GOT3 (cell line): ENCODE data around the gene NKD1.
"Not testable (repeated sequence)": the region's sequence is repeated elsewhere in the genome, so short reads cannot be mapped to it uniquely, and the experiment has no call there.

Experiments used
- DNase-seq: peaks from one replicate; lab custom pipeline; 2025; ENCODE audit warnings: mixed read lengths; lab: John Stamatoyannopoulos, UW

Gene NKD1

DNA sequence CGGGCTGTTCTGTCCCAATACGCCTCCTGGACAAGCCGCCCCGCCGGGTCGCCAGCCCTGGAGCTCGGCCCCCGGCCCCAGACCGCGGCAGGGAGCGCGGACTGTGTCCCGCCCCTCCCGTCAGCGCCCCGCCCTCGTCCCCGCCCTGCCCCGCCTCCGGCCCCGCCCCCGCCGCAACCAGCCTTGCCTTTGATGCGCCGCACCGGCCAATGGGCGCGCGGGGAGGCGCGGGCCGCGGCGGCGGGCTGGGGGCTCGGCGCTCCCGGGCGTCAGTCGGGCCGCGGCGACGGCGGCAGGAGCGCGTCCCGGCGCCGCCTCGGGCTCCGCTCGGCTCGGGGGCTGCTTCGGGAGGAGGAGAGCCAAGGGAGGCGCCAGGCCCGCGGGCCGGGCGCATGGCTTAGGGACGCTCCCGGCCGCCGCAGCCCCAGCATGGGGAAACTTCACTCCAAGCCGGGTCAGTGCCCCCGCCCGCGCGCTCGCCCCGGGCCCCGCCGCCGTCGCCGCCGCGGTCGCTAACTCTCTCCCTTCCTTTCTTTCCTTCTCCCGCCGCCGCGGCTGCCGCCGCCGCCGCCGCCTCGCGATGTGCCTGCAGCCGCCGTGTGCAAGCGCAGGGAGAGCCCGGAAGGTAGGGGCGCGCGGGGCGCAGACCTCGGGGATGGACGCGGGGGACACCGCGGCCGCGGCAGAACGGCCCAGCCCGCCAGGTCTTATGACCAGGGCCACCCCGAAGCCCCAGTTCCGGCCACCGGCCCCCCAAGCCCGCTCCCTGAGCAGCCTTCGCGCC is at the start of gene NKD1:
NKD1 (plus strand) TSS at position 272 of the 784 bp plus-strand sequence; CDS start at position 430, 158 bp downstream.
- DNase-seq = peak; percentile 29

- DNase-seq = no peak
These were observed 49.6 kb upstream of the NKD1 start for GRCh38 chr16:50498431-50499155.

DNA sequence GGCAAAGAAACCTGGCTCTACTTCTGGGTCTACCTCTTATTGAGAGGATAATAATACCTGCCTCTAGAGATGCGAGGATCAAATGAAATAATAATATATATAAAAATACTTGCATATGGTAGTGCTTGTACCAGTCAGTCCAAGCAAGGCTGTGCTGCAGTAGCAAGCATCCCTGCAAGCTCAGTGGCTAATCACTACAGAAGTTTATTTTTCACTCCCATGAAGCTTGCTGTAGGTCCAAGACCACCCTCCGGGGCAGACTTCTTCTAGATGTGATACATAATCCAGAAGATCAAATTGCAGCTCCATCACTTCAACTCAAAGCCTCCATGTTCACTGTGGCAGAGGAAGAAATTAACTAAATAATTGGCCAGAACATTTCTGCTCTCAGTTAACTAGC is 48.9 kb upstream of the NKD1 start:
- DNase-seq = no peak

DNA sequence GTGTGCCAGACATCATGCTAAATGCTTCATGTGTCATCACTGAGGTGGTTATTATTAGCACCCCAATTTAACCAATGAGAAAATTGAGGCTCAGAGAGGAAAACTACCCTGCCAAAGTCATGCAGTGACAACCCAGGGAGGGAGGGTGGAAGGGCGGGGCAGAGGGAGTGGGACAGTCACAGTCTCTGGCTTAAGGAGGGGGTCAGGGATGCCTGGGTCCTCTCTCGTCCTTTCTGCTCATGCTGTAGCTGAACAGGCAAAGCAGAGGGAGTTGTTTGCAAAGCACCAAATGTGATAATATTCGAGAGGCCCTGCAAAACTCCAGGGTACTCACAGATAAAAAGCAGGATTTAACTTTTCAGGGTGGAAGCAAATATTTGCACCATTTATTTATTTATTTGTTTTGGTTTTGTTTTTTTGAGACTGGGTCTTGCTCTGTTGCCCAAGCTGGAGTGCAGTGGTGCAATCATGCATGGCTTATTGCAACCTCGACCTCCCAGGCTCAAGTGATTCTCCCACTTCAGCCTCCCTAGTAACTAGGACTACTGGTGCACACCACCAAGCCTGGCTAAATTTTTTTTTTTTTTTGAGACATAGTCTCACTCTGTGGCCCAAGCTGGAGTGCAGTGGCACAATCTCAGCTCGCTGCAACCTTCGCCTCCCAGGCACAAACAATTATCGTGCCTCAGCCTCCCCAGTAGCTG is 47.9 kb upstream of the NKD1 start:
- DNase-seq = no peak

GRCh38 chr16:50501251-50501650 is 46.9 kb upstream of the NKD1 start:
- DNase-seq = no peak

- no peak for DNase-seq
These were observed 46.1 kb upstream of the NKD1 start for GRCh38 chr16:50501986-50502615.

DNA sequence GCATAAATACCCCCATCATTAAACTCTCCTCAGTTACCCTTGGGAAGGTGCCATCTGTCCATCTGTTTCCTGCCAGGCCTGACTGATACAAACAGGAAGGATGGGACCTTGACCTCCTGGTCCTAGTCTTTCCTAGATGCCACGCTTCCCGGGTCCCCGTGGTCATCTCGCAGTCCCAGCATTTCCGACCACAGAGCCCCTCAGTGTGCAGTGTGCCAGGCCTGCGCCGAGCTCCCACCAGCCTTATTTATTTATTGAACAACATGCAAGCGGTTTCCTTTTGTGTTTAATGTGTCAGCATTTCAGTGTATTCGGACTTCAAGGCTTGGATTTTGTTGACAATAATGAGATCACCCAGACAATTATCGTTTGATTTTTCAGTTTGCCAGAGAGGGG is 45.6 kb upstream of the NKD1 start:
- DNase-seq = no peak

- DNase-seq = not testable (repeated sequence)
These were observed 44.2 kb upstream of the NKD1 start for GRCh38 chr16:50503868-50504531.

DNA sequence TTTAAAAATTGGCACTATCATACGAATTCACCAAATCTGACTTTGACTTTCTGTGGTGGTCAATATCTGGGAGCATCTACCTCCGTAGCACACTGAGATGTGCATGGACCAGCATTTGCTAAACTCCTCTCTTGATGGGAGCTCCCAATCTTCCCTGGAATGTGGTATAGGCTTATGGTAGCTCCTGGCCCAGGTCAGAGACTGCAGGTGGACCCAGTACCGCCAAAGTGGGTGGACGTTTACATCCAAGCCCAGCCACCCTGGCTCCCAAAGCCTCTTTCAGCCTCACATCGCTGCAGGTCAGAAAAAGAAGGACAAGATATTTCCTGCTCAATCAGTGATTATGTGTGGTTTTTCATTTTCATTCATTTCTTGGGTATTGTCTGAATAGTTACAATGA is 43.1 kb upstream of the NKD1 start:
- DNase-seq = no peak

DNA sequence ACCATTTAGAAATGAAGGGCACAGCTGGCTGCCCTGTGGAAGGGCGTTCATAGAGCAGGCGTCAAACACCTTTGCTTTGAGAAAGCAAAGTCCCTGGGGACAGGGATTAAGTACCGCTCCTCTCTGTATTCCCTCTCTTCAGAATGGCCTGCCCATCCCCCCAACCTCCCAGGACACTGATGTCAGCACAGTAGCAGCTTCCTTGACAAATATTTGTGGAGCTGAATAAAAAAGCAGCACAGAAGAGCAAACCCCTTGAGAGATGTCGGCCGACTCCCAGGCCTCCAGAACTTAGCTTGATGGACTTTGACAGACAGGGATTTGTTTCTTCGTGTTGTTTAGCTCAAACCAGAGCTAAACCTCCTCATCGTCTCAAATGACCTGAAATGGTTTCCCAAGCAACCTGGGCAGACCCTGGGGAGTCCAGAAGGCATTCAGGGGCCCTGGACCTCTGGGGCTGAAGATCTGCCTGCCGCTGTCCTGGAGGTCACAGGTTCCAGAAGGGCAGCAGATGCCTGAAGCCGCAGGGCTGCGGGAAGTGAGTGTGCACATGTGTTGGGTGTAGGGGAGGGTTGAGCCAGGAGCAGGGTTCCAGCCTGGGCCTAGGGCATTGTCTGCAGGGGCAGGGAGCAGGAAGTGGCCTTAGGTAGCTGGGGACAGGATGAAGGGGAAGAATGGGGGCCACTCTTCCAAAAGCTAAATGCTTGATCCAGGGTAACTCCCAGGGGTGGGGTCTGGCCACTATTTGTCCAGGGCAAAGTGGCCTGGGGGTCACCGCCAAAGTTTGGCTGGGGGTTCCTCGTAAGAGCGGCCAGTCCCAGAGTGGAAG is 42.3 kb upstream of the NKD1 start:
- no peak for DNase-seq

DNA sequence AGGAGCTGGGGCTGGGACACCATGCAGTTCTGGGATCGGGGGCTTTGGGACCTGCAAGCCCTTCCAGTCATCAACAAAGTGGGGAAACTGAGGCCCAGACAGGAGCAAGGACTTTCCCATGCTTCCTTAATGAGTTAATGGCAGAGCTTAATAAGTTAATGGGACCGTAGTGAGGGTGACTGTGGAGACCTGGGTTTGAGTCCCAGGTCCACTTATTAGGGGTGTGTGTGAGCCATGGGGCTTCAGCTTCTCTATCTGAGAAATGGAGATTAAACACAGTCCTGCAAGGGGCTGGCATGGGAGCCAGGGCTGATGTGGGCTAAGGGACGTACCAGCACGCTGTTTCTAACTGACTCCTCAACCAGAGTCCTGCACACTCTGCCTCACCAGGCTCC is 41.7 kb upstream of the NKD1 start:
- no peak for DNase-seq

DNA sequence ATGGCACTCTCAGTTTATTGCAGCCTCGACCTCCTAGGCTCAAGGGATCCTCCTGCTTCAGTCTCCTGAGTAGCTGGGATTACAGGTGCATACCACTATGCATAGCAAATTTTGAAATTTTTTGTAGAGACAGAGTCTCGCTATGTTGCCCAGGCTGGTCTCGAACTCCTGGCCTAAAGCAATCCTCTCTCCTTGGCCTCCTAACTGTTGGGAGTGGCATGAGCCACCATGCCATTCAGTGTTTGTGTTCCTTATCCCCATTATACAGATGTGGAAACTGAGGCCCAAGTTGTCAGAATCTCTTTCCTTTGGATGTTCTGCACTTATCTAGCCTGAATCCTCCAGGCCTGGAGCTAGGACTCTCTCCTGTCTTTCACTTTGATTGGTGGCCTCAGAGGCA is 40.8 kb upstream of the NKD1 start:
- no peak for DNase-seq

GRCh38 chr16:50509521-50510341 is 38.5 kb upstream of the NKD1 start:
- DNase-seq = no peak

DNA sequence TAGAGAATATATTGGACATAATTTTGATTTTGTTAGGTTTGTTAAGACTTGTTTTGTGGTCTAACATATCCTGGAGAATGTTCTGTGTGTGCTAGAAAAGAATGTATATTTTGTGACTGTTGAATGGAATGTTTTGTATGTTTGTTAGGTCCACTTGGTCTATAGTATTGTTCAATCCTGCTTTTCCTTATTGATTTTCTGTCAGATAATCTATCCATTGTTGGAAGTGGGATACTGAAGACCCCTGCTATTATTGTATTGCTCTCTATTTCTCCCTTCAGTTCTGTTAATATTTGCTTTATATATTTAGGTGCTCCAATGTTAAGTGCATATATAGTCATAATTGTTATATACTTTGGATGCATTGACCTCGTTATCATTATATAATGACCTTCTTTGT is 33.0 kb upstream of the NKD1 start:
- no peak for DNase-seq

DNA sequence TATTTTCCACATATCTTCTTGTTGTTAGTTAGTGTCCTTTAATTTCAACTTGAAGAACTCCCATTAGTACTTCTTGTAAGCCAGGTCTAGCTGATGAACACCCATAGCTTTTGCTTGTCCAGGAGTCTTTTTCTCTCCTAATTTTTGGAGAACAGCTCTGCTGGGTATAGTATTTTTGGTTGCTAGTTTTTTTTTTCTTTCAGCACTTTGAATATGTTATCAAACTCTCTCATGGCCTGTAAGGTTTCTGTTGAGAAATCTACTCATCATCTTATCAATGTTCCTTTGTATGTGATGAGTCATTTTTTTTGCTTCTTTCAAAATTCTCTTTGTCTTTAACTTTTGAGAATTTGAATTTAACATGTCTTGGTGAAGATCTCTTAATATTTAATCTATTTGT is 31.8 kb upstream of the NKD1 start:
- DNase-seq = no peak

DNA sequence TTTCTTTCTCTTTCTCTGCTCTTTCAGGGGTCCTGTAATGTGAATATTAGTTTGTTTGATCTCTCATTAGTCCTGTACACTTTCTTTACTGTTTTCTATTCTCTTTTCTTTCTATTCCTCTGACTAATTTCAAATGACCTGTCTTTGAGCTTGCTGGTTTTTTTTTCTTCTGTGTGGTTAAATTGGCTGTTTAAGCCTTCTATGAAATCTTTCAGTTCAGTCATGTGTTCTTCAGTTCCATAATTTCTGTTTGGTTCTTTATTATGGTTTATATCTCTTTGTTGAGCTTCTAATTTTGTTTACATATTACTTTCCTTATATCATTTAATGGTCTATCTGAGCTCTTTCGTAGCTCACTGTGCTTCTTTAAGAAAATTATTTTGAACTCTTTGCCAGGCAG is 31.3 kb upstream of the NKD1 start:
- no peak for DNase-seq

DNA sequence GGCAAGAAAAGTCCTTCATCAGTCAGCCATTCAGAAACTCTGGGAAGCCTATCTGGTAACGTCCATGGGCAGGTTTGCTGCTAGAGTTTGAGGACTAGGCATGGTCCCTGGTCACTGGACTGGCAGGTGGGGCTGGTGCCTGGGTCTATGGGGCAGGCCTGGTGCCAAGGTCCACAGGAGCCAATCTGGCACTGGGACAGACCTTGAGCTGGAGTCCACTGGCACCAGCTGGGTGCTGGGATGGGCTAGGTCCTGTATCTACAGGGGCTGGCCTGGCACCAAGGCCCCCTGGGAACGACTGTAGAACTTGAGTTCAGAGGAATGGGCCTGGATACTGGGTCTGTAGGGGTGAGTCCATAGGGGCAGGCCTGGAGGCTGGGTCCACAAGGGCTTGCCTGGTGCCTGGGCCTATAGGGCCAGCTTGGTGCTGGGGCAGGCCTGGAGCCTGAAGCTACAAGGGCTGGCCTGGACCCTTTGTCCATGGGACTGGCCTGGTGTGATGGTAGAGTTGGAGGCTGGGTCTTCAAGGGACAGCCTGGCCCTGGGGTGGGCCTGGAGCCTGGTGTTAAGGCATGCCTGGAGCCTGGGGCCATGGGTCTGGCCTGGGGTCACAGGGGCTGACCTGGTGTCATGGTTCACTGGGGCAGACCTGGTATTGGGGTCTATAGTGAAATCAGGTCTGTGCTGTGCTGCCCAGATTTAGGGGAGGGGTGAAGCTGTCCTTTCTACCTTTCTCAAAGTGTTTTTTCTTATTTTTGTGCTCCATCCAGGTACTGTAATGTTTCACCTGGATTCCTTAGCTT is 30.5 kb upstream of the NKD1 start:
- no peak for DNase-seq

DNA sequence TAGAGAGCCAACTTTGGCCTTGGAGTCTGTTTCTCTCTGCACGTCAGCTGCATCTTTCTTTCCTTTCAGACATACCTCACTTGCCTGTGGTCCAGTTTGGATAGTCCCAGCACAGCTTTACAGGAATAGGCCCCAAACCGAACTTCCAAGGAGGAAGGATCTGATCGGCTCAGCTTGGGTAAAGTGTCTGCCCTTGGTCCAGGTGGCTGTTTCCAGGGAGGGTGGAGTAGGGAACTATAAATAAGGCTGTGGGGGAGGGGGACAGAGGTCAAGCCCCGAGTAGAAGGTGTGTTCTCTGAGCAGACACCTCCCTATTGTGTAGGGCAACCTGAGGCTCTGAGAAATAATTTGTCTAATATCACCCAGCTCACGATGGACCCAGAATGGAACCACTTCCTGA is 29.2 kb upstream of the NKD1 start:
- DNase-seq = no peak

DNA sequence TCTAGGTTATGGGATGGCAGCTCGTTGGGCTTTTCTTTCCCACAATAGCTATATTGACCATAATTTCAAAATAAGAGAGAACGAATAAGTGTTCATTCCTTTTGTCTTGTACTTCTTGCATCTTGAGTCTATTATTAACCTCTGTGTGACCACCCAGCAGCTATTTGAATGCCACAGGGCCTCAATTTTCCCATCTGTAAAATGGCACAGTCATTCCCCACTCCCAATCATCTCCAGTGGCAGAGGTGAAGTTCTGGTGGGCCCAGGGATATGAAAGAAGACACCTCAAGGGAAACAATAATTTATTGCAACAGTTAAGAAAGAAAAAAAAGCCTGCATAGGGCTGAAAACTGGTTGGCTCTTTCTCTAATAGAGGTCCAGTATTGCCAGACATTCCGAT is 28.6 kb upstream of the NKD1 start:
- DNase-seq = no peak
